ENCODE measurements around the gene PKDCC. TPM values are rescaled to one million over a fixed set of nuclear protein-coding genes. Genes with fewer than 3 reads are reported as not detected.

Gene PKDCC
- total and polyA plus RNA-seq, 8 donors: 8.1 to 60.9 (median 24.5) TPM

- no peak for FAIRE-seq
Observed at GRCh38 chr2:42025151-42025582, 22.7 kb upstream of the PKDCC start.

GRCh38 chr2:42026272-42026671 is 21.5 kb upstream of the PKDCC start:
- intact Hi-C loops (cut with DNase I): no loop called here
- no peak for DNase-seq

More at GRCh38 chr2:42025151-42025582, 22.7 kb upstream of the PKDCC start:
- WGBS, 2 donors: 73 to 76% methylated on average over 3 of the region's 3 CpGs
- H3K27ac ChIP-seq: no peak overlapping the region
- intact Hi-C loops (cut with DNase I): no loop called here
- no peaks in the 10 kb centered on the region for H3K9me3 ChIP-seq
- no peaks in the 10 kb centered on the region for H3K36me3 ChIP-seq
- ATAC-seq (peak in 3 of 4 donors; percentile 60 to 64 (median 61)), DNase-seq (no peak)
- TF ChIP-seq CTCF (IDR thresholded peaks at IDR 0.05): no peak
- no peaks in the 10 kb centered on the region for H3K4me1 ChIP-seq
- H3K4me3 ChIP-seq: no peak overlapping the region
- no peaks in the 10 kb centered on the region for H3K27me3 ChIP-seq

GRCh38 chr2:42028571-42029148 is 19.2 kb upstream of the PKDCC start:
- ATAC-seq (peak in 1 of 4 donors; percentile 16), DNase-seq (no peak), FAIRE-seq (no peak)
- Histone ChIP-seq H3K36me3 (no peaks in the 10 kb centered on the region), H3K9me3 (no peaks in the 10 kb centered on the region), H3K27me3 (no peaks in the 10 kb centered on the region), H3K4me3 (no peak overlapping the region), H3K27ac (no peak overlapping the region), H3K4me1 (no peaks in the 10 kb centered on the region)
- no peak for TF ChIP-seq CTCF (IDR thresholded peaks at IDR 0.05)
- intact Hi-C loops (cut with DNase I): no loop called here
- WGBS, 2 donors: 86% methylated on average over 8 of the region's 8 CpGs

More at GRCh38 chr2:42026272-42026671, 21.5 kb upstream of the PKDCC start:
- Histone ChIP-seq H3K4me3 (no peak overlapping the region), H3K27me3 (no peaks in the 10 kb centered on the region), H3K4me1 (no peaks in the 10 kb centered on the region), H3K36me3 (no peaks in the 10 kb centered on the region), H3K9me3 (no peaks in the 10 kb centered on the region), H3K27ac (no peak overlapping the region)
- 84 to 88% methylated on average over 5 of the region's 5 CpGs for WGBS, 2 donors
- no peak for ATAC-seq
- no peak for FAIRE-seq
- no peak for TF ChIP-seq CTCF (IDR thresholded peaks at IDR 0.05)

- intact Hi-C loops (cut with DNase I): no loop called here
- DNase-seq: no peak
- no peaks in the 10 kb centered on the region for H3K4me1 ChIP-seq
- no peak for FAIRE-seq
- no peaks in the 10 kb centered on the region for H3K36me3 ChIP-seq
- no peaks in the 10 kb centered on the region for H3K9me3 ChIP-seq
- no peak overlapping the region for H3K27ac ChIP-seq
- 84 to 88% methylated on average over 4 of the region's 4 CpGs for WGBS, 2 donors
- H3K4me3 ChIP-seq: no peak overlapping the region
- no peaks in the 10 kb centered on the region for H3K27me3 ChIP-seq
- TF ChIP-seq CTCF (IDR thresholded peaks at IDR 0.05): no peak
- no peak for ATAC-seq
Observed at GRCh38 chr2:42029171-42029570, 18.6 kb upstream of the PKDCC start.

- H3K27ac ChIP-seq: no peak overlapping the region
- H3K27me3 ChIP-seq: no peaks in the 10 kb centered on the region
- WGBS, 2 donors: 64 to 69% methylated on average over 4 of the region's 4 CpGs
- FAIRE-seq (no peak), ATAC-seq (no peak), DNase-seq (no peak)
- intact Hi-C loops (cut with DNase I): no loop called here
- no peaks in the 10 kb centered on the region for H3K9me3 ChIP-seq
- no peak for TF ChIP-seq CTCF (IDR thresholded peaks at IDR 0.05)
- H3K36me3 ChIP-seq: no peaks in the 10 kb centered on the region
- no peak overlapping the region for H3K4me3 ChIP-seq
- H3K4me1 ChIP-seq: no peaks in the 10 kb centered on the region
Observed at GRCh38 chr2:42029639-42030199, 18.1 kb upstream of the PKDCC start.
